ENCODE data around the gene DPH3.

DPH3 gene

DNA sequence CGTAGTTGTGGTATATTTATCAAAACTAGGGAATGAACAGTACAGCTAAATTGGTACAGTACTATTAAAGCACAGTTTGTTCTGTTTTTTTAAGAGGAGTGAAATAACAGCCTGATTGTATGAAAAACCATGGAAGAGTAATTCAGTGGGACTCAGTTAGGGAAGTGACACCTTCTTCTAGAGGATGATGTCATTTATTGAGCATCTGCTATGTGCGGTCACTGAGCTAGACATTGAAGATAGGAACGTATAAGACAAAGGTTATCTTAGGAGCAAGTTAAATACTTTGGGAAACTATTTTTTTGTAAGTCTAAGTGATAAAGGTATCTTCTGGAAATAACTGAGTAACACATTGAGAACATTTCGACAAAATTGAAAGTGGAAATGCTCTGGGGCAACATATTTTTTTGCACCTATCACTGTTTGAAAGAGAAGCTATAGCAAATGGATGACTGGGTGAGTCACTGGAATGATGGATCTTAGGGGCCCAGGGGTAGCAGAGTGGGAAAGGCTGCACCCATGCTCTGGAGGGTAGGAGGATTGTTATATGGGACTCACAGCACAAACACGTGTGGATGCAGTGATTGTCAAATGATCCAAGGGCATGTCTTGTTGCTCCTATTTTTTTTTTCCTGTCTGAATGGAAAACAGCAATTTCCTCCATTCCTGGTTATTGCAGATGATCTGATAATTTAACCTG lies 43.2 kb upstream of the DPH3 start:
- ChIA-PET POLR2A (interaction anchor here (0.6 kb wide), 1 partner anchor 12 kb away, joined by 3 read pairs; no protein-coding TSS in a partner anchor), CTCF (no interaction called here)
- no peak for DNase-seq (ENCODE audit: extremely low spot score)

DNA sequence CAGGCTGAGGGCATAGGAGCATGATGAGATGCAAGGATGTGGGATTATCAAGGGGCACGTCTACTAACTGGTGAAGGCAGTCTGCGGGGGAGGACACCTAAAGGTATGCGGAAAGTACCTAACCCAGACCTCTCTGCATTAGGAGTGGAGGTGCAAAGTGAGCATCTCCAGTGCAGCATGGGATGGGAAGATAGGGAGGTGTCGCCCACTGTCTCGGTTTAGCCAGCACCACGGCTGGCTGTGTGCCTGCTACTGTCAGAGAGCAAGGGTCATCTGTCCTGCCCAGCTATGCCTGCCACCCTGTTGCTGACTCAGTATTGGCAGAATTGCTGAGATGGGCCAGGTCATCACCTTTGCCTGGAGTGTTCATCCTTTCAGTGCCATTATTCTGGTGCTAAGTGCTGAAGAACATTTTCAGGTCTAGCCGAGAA lies 40.4 kb upstream of the DPH3 start:
- POLR2A ChIA-PET: no interaction called here
- CTCF ChIA-PET: interaction anchor here (0.6 to 1.1 kb wide), 2 partner anchors 15 to 328 kb away, joined by 4 read pairs; no protein-coding TSS in a partner anchor

More for the DNA sequence above, 43.2 kb upstream of the DPH3 start:
- TF ChIP-seq ARNT (IDR thresholded peaks at IDR 0.05) (no peak), ELF4 (IDR thresholded peaks at IDR 0.05) (no peak), HDGF (IDR thresholded peaks at IDR 0.05; ENCODE audit: borderline replicate concordance) (no peak), LEF1 (IDR thresholded peaks at IDR 0.05; ENCODE audit: borderline replicate concordance) (no peak), FOXM1 (IDR thresholded peaks at IDR 0.05; ENCODE audit: borderline replicate concordance) (no peak), CTBP1 (IDR thresholded peaks at IDR 0.05; ENCODE audit: borderline replicate concordance) (no peak), ZNF384 (IDR thresholded peaks at IDR 0.05) (no peak), NFRKB (IDR thresholded peaks at IDR 0.05) (no peak), L3MBTL2 (conservative IDR thresholded peaks at IDR 0.05) (no peak)
- TF ChIP-seq, protein P1, sequence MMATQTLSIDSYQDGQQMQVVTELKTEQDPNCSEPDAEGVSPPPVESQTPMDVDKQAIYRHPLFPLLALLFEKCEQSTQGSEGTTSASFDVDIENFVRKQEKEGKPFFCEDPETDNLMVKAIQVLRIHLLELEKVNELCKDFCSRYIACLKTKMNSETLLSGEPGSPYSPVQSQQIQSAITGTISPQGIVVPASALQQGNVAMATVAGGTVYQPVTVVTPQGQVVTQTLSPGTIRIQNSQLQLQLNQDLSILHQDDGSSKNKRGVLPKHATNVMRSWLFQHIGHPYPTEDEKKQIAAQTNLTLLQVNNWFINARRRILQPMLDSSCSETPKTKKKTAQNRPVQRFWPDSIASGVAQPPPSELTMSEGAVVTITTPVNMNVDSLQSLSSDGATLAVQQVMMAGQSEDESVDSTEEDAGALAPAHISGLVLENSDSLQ (IDR thresholded peaks at IDR 0.05): no peak

DNA sequence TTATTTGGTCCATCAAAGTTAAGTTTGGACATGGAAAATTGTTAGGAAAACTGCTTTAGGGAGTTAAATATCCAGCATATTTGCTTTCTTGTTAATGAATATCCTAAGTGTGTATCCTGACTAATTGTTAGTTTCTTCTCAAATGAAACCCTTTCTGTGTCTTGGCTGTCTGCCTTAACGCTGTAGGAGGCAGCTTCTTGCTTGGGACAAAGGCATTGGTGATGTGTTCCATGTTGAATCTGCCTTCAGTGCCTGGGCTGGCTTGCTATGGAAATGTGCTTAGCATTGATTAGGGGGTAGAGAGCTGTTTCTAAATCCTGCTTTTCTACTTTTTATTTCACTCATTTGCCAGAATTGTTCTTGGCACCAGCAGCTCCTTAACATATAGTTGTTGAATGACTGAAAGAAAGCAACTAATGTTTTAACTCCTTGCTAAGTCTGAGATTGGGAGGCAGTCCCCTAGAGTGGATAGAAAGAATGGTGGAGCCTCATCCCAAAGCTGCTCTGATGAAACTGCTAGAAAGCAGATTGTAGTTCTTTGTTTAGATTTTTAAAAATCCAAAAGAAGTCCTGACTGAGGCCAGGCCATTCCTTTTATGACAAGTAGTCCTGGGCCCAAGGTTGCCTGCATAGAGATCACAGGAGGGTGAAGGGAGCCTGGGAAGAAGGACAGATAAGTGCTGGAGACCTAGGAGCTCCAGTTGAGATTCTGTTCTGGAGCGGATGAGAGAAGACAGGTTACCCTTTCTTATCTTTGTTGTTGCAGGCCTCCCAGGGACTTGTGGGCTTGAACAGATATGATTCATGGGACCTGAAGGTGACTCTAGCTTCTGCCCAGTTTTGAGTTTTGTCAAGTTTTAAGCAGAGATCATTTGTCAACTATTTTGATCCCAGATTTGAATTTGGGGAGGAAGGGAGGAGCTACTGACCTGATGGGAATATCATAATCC lies 39.6 kb upstream of the DPH3 start:
- TF ChIP-seq FOXK2 (IDR thresholded peaks at IDR 0.05): no peak
- TF ChIP-seq BHLHE40 (IDR thresholded peaks at IDR 0.05; ENCODE audit: borderline replicate concordance): no peak
- TF ChIP-seq LEF1 (IDR thresholded peaks at IDR 0.05; ENCODE audit: borderline replicate concordance): no peak
- TF ChIP-seq L3MBTL2 (conservative IDR thresholded peaks at IDR 0.05): no peak
- CTCF ChIA-PET: interaction anchor here (1.1 kb wide), 1 partner anchor 15 kb away, joined by 4 read pairs; no protein-coding TSS in a partner anchor
- POLR2A ChIA-PET: no interaction called here
- DNase-seq (ENCODE audit: extremely low spot score): no peak

More for the DNA sequence above, 40.4 kb upstream of the DPH3 start:
- TF ChIP-seq ZNF384 (IDR thresholded peaks at IDR 0.05): no peak
- no peak for TF ChIP-seq NFRKB (IDR thresholded peaks at IDR 0.05)
- TF ChIP-seq TARDBP (IDR thresholded peaks at IDR 0.05): no peak
- no peak for TF ChIP-seq LEF1 (IDR thresholded peaks at IDR 0.05; ENCODE audit: borderline replicate concordance)
- TF ChIP-seq L3MBTL2 (conservative IDR thresholded peaks at IDR 0.05): no peak
- TF ChIP-seq, protein P1 (IDR thresholded peaks at IDR 0.05): no peak
- TF ChIP-seq CTBP1 (IDR thresholded peaks at IDR 0.05; ENCODE audit: borderline replicate concordance): no peak
- no peak for TF ChIP-seq FOXA1 (IDR thresholded peaks at IDR 0.05)
- no peak for TF ChIP-seq FOXK2 (IDR thresholded peaks at IDR 0.05)
- no peak for TF ChIP-seq SP1 (IDR thresholded peaks at IDR 0.05)
- TF ChIP-seq HDGF (IDR thresholded peaks at IDR 0.05; ENCODE audit: borderline replicate concordance): no peak
- TF ChIP-seq SUZ12 (IDR thresholded peaks at IDR 0.05): no peak
- no peak for TF ChIP-seq ELF4 (IDR thresholded peaks at IDR 0.05)
- no peak for TF ChIP-seq ARNT (IDR thresholded peaks at IDR 0.05)
- no peak for TF ChIP-seq BHLHE40 (IDR thresholded peaks at IDR 0.05; ENCODE audit: borderline replicate concordance)
- TF ChIP-seq FOXM1 (IDR thresholded peaks at IDR 0.05; ENCODE audit: borderline replicate concordance): no peak
- DNase-seq (ENCODE audit: extremely low spot score): no peak

DNA sequence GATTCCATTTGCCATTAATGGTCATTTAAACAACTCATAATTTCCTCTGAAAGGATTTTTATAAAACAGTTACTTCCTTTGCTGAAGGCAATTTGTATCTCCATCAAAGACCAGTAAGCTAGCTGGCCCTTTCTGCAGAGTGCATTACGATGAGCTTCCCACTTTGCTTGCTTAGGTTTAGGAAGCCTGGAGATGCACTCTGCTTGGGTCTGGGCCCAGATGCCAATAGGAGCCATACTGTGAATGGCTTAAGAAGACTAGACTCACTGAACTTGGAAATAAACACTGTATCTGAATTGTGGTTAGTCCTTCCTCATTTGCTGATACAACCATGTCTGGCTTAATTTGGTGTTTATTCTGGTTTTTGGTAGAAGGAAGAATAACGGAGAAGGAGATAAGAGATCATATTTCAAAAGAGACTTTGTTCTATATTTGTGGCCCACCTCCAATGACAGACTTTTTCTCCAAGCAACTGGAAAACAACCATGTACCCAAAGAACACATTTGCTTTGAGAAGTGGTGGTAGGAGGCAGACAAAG lies 38.4 kb upstream of the DPH3 start:
- POLR2A ChIA-PET: no interaction called here
- DNase-seq (ENCODE audit: extremely low spot score): no peak
- TF ChIP-seq FOXA1 (IDR thresholded peaks at IDR 0.05): no peak
- TF ChIP-seq HDGF (IDR thresholded peaks at IDR 0.05; ENCODE audit: borderline replicate concordance): no peak
- no peak for TF ChIP-seq NFRKB (IDR thresholded peaks at IDR 0.05)
- TF ChIP-seq FOXK2 (IDR thresholded peaks at IDR 0.05): no peak
- TF ChIP-seq ZNF384 (IDR thresholded peaks at IDR 0.05): no peak
- no peak for TF ChIP-seq FOXM1 (IDR thresholded peaks at IDR 0.05; ENCODE audit: borderline replicate concordance)
- TF ChIP-seq SP1 (IDR thresholded peaks at IDR 0.05): no peak
- TF ChIP-seq ELF4 (IDR thresholded peaks at IDR 0.05): no peak
- no peak for TF ChIP-seq LEF1 (IDR thresholded peaks at IDR 0.05; ENCODE audit: borderline replicate concordance)
- no peak for TF ChIP-seq TARDBP (IDR thresholded peaks at IDR 0.05)
- CTCF ChIA-PET: no interaction called here

DNA sequence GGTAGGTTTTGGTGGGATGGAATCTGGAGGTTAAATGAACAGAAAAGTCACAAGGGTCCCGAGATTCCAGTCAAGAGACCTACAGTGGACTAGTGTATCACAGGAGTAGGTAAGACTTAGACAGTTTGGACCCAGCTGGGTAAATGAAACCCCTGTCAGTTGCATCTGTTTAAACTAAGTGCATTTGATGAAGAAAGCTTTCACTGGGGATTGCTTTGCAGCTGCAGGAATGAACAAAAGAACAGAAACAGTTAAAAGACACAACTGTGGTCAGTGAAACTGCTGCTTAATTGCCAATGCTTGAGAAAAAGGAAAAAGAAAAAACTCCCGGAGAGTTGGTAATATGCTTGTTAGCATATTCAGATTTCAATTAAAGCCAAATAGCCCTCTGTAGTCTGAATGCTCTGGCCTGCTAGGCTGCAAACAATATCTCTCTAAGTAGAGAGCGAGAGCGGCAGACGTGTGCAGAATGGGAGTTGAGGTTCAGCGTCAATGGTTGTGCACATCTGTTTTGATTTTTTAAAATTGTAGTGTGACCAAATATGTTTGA lies 37.4 kb upstream of the DPH3 start:
- DNase-seq (ENCODE audit: extremely low spot score): no peak
- CTCF ChIA-PET: no interaction called here
- no peak for TF ChIP-seq SUZ12 (IDR thresholded peaks at IDR 0.05)
- no peak for TF ChIP-seq NFRKB (IDR thresholded peaks at IDR 0.05)
- no peak for TF ChIP-seq FOXM1 (IDR thresholded peaks at IDR 0.05; ENCODE audit: borderline replicate concordance)
- TF ChIP-seq ELF4 (IDR thresholded peaks at IDR 0.05): no peak
- TF ChIP-seq SP1 (IDR thresholded peaks at IDR 0.05): no peak
- no peak for TF ChIP-seq TARDBP (IDR thresholded peaks at IDR 0.05)
- TF ChIP-seq LEF1 (IDR thresholded peaks at IDR 0.05; ENCODE audit: borderline replicate concordance): no peak
- no peak for TF ChIP-seq L3MBTL2 (conservative IDR thresholded peaks at IDR 0.05)
- no peak for TF ChIP-seq FOXA1 (IDR thresholded peaks at IDR 0.05)
- TF ChIP-seq FOXK2 (IDR thresholded peaks at IDR 0.05): no peak
- no peak for TF ChIP-seq ARNT (IDR thresholded peaks at IDR 0.05)
- POLR2A ChIA-PET: no interaction called here

DNA sequence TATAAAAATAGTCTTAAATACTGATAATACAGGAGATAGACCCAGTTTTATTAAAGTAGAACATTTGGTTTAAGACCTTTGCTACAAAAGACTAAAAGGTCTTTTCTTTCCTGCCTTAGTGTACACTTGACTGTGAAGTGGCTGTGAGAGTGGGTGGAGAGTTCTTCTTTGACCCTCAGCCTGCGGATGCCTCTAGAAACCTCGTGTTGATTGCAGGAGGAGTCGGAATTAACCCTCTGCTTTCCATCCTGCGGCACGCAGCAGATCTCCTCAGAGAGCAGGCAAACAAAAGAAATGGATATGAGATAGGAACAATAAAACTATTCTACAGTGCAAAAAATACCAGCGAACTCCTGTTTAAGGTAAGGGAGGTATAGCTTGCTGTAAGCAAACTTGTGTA lies 36.8 kb upstream of the DPH3 start:
- POLR2A ChIA-PET: no interaction called here
- DNase-seq (ENCODE audit: extremely low spot score): no peak
- TF ChIP-seq L3MBTL2 (conservative IDR thresholded peaks at IDR 0.05) (no peak), TARDBP (IDR thresholded peaks at IDR 0.05) (no peak), ELF4 (IDR thresholded peaks at IDR 0.05) (no peak), NFRKB (IDR thresholded peaks at IDR 0.05) (no peak), BHLHE40 (IDR thresholded peaks at IDR 0.05; ENCODE audit: borderline replicate concordance) (no peak), HDGF (IDR thresholded peaks at IDR 0.05; ENCODE audit: borderline replicate concordance) (no peak), SUZ12 (IDR thresholded peaks at IDR 0.05) (no peak), ZNF384 (IDR thresholded peaks at IDR 0.05) (no peak), LEF1 (IDR thresholded peaks at IDR 0.05; ENCODE audit: borderline replicate concordance) (no peak), ARNT (IDR thresholded peaks at IDR 0.05) (no peak), SP1 (IDR thresholded peaks at IDR 0.05) (no peak), FOXK2 (IDR thresholded peaks at IDR 0.05) (no peak), FOXM1 (IDR thresholded peaks at IDR 0.05; ENCODE audit: borderline replicate concordance) (no peak)
- TF ChIP-seq, protein P1 (IDR thresholded peaks at IDR 0.05): no peak
- CTCF ChIA-PET: no interaction called here

Measured in HEK293T (cell line).